ENCODE data around the gene DLK1. TPM values are rescaled to one million over a fixed set of nuclear protein-coding genes. Genes with fewer than 3 reads are reported as not detected.

The DLK1 gene
- total and polyA plus RNA-seq, 4 donors = 0.05 to 9.9 (median 1.2) TPM; not detected in 1

DNA sequence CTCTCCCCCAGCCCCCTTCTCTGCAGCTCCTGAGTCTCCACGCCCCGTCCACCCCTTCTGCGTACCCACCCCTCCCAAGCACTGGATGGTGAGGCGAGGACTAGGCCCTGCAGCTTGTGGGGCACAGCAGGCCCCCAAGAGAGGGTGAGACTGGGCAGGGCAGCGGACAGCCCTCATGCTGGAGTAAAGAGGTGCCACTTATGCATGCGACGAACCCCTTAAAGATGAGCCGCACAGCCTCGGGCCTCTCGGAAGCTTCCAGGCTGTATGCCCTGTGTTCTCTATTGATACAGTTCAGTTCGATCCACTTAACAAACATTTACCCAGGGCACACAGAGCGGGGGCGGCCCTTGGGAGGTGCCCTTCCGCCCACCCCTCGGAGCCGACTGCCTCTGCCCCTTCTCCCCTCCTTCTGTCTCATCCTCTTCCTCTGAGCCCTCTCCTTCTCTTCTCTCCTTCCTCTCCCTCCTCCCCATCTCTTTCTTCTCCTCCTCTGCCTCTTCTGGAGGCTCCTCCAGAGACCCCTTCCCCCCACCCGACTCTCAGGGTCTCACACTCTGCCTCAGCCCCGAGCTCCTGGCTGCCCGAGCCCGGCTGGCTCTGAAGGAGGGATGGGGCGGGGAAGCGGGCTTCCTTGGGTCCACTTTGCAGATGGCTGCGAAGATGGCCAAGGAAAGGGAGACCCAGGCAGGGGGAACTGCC lies 32.7 kb upstream of the DLK1 start:
- TF ChIP-seq CTCF (IDR thresholded peaks at IDR 0.05; ENCODE audit: control extremely low read depth, extremely low read depth) = no peak
- Histone ChIP-seq H3K27ac (ENCODE audit: low read depth in 1 of 2, low read length in 1 of 2) (no peak overlapping the region), H3K9ac (ENCODE audit: insufficient read depth in 1 of 2, low read length in 2 of 2) (no peak overlapping the region), H3K4me1 (ENCODE audit: control insufficient read depth in 5 of 5, insufficient read depth in 5 of 5, low read length in 5 of 5) (peaks cover 0 to 16% (median 0%) of the 10 kb centered on the region in 5 donors), H3K4me3 (no peak overlapping the region), H3K36me3 (ENCODE audit: control insufficient read depth in 4 of 4, insufficient read depth in 4 of 4, low read length in 4 of 4) (no peaks in the 10 kb centered on the region), H3K9me3 (ENCODE audit: control insufficient read depth in 4 of 4, insufficient read depth in 3 of 4, low read length in 3 of 4) (peaks cover 0 to under 1% (median 0%) of the 10 kb centered on the region in 4 donors), H3K27me3 (ENCODE audit: control insufficient read depth in 3 of 3, insufficient read depth in 3 of 3, low read length in 2 of 3) (peaks cover 0 to 21% (median 0%) of the 10 kb centered on the region in 3 donors)
- DNase-seq (no peak), ATAC-seq (ENCODE audit: insufficient read depth, low FRiP score) (no peak)
- 77 to 88% methylated on average over 23 of the region's 23 CpGs for WGBS, 2 donors

DNA sequence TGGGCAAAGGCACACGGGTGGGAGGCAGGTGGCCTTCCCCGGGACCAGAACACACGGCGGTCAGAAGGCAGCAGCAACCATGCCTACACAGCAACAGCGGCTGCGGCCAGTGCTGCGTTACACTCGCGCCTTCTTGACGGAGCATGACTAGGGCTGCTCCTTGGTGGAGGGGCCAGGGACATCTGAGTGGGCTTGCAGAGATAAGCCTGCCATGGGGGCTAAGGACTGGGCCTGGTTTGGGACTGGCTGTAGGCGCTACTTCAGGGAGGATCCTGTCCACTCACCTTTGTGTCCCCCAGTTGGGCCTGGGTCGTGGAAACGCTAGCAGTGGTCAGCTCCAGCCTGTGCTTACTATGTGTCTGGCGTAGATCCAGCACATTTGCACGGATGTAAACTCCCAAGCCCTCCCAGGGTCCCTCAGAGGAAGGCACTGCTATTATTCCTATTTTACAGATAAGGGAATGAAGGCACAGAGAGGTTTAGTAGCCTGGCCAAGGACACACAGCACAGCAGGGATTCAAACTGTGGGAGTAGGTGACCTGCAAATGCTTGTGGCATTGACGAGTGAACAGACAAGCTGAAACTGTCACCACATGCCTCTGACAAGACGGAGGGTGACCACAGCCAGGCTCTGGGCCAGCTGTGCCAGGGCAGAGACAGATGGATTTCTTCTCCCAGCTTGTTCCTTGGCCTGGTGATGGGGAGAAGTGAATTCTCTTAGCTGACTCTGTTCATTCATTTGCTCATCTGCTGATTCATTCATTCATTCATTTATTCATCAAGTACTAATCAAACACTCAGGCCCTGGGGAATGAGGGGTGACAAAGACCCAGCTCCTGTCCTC lies 31.9 kb upstream of the DLK1 start:
- peaks cover 0 to 21% (median 0%) of the 10 kb centered on the region in 3 donors for H3K27me3 ChIP-seq (ENCODE audit: control insufficient read depth in 3 of 3, insufficient read depth in 3 of 3, low read length in 2 of 3)
- H3K4me1 ChIP-seq (ENCODE audit: control insufficient read depth in 5 of 5, insufficient read depth in 5 of 5, low read length in 5 of 5) = peaks cover 0 to 16% (median 0%) of the 10 kb centered on the region in 5 donors
- 79 to 87% methylated on average over 17 of the region's 17 CpGs for WGBS, 2 donors
- no peaks in the 10 kb centered on the region for H3K36me3 ChIP-seq (ENCODE audit: control insufficient read depth in 4 of 4, insufficient read depth in 4 of 4, low read length in 4 of 4)
- peaks cover 0 to 2% (median 0%) of the 10 kb centered on the region in 4 donors for H3K9me3 ChIP-seq (ENCODE audit: control insufficient read depth in 4 of 4, insufficient read depth in 3 of 4, low read length in 3 of 4)
- DNase-seq = no peak
- H3K9ac ChIP-seq (ENCODE audit: insufficient read depth in 1 of 2, low read length in 2 of 2) = no peak overlapping the region
- no peak overlapping the region for H3K27ac ChIP-seq (ENCODE audit: low read depth in 1 of 2, low read length in 1 of 2)
- H3K4me3 ChIP-seq = no peak overlapping the region
- TF ChIP-seq CTCF (IDR thresholded peaks at IDR 0.05; ENCODE audit: control extremely low read depth, extremely low read depth) = no peak
- no peak for ATAC-seq (ENCODE audit: insufficient read depth, low FRiP score)

GRCh38 chr14:100695423-100695738 lies 31.3 kb upstream of the DLK1 start:
- WGBS, 2 donors = 66 to 69% methylated on average over 13 of the region's 13 CpGs

More at GRCh38 chr14:100695423-100695738, 31.3 kb upstream of the DLK1 start:
- Histone ChIP-seq H3K4me3 (no peak overlapping the region), H3K27me3 (ENCODE audit: control insufficient read depth in 3 of 3, insufficient read depth in 3 of 3, low read length in 2 of 3) (peaks cover 0 to 21% (median 0%) of the 10 kb centered on the region in 3 donors), H3K27ac (ENCODE audit: low read depth in 1 of 2, low read length in 1 of 2) (no peak overlapping the region), H3K36me3 (ENCODE audit: control insufficient read depth in 4 of 4, insufficient read depth in 4 of 4, low read length in 4 of 4) (no peaks in the 10 kb centered on the region), H3K4me1 (ENCODE audit: control insufficient read depth in 5 of 5, insufficient read depth in 5 of 5, low read length in 5 of 5) (peaks cover 0 to 16% (median 0%) of the 10 kb centered on the region in 5 donors), H3K9me3 (ENCODE audit: control insufficient read depth in 4 of 4, insufficient read depth in 3 of 4, low read length in 3 of 4) (peaks cover 0 to 2% (median 0%) of the 10 kb centered on the region in 4 donors), H3K9ac (ENCODE audit: insufficient read depth in 1 of 2, low read length in 2 of 2) (no peak overlapping the region)
- DNase-seq = no peak
- no peak for TF ChIP-seq CTCF (IDR thresholded peaks at IDR 0.05; ENCODE audit: control extremely low read depth, extremely low read depth)
- ATAC-seq (ENCODE audit: insufficient read depth, low FRiP score) = no peak

Measured in lung (tissue), 12 donors.